ENCODE results near the gene EGR4.

GRCh38 chr2:73258913-73259215 is 34.5 kb downstream of the EGR4 start:
- TF ChIP-seq POLR2AphosphoS5 (IDR thresholded peaks at IDR 0.05) (no peak), CTCF (IDR thresholded peaks at IDR 0.05) (no peak), POLR2A (IDR thresholded peaks at IDR 0.05) (no peak), EP300 (IDR thresholded peaks at IDR 0.05) (no peak)
